Cardiac muscle cell (in vitro differentiated cells and primary cell): ENCODE measurements around the gene SHISA9. TPM values are rescaled to one million over a fixed set of nuclear protein-coding genes. Genes with fewer than 3 reads are reported as not detected.
A peak's percentile ranks its signal among the peaks of the same experiment; 100 is the strongest.

Experiments
- DNase-seq, 2 donors: peaks; one replicate each; pipeline versions ENCODE4 v3.0.0 to v3.0.0-alpha.2; 2010 to 2017; ENCODE audit warnings: low read depth in 1 of 2, low spot score in 1 of 2
- H3K27ac ChIP-seq: fragments of 200-600 bp; sonication (generic); 2 replicates; pipeline ENCODE4 v1.5.1; 2016
- H3K27me3 ChIP-seq: fragments of 200-600 bp; sonication (generic); 2 replicates; pipeline ENCODE4 v1.6.0; 2016; ENCODE audit warnings: control low read depth
- H3K36me3 ChIP-seq: fragments of 200-600 bp; sonication (generic); 2 replicates; pipeline ENCODE4 v1.5.1; 2016; ENCODE audit warnings: control low read depth
- H3K4me1 ChIP-seq: fragments of 200-600 bp; sonication (generic); 2 replicates; pipeline ENCODE4 v1.8.1; 2017; ENCODE audit warnings: low read depth, mild to moderate bottlenecking, mixed run types
- H3K4me3 ChIP-seq: fragments of 200-600 bp; sonication (generic); 2 replicates; pipeline ENCODE4 v1.5.1; 2016; ENCODE audit warnings: mild to moderate bottlenecking
- H3K9me3 ChIP-seq: fragments of 200-600 bp; sonication (generic); 2 replicates; pipeline ENCODE4 v1.5.1; 2017; ENCODE audit warnings: low read depth, mild to moderate bottlenecking, control low read depth
- polyA plus RNA-seq: library from polyadenylated mRNA; unstranded; fragments of >200 nt; fragmentation: Nextera tagmentation; extraction: Ambion mirVana; gene quantifications from 2 replicates; pipeline ENCODE4 v1.2.1, GENCODE V29; 2016
- total RNA-seq: library from RNA; depleted of rRNA; stranded (reverse); fragments of >200 nt; gene quantifications from 2 replicates; pipeline ENCODE4 v1.2.3, GENCODE V29; 2016
- TF ChIP-seq, protein P1 (sequence below): IDR thresholded peaks from 2 replicates; pipeline ENCODE4 v1.5.1; 2012; ENCODE audit warnings: low read depth, mild to moderate bottlenecking, low read length

Gene SHISA9
- total and polyA plus RNA-seq, 2 experiments from 2014 or later = 0.03 TPM; not detected in 1

DNA sequence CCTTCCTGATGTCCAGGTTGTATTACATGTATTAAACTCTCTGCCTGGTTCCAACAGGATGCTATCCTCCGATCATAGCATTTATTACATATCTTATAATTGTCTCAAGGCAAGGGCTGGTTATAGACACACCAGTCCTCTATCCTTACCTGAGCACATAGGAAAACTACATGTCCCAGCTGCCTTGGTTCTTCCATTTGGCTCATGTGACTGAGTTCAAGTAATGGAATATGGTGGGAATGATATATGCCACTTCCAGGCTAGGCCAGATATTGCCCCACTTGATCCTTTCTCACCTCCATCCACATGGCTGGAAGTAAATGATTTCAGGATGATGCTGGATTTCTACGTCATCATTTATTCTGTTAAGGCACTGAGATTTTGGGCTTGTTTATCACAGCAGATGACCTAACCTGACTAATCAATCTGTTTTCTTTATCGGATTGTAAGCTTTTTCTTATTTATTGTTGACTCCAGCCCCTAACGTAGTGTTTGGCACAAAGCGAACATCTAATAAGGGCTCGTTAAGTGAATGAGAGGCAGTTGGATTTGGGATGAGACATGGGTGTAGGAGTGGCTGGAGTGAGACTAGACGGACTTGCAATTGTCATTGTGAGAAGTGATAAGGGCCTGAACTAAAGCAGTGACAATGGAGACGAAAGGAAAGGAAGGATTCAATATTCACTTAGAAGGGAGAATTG is 8.2 kb upstream of the SHISA9 start:
- no peak for DNase-seq
- H3K9me3 ChIP-seq = no peaks in the 10 kb centered on the region
- TF ChIP-seq, protein P1, sequence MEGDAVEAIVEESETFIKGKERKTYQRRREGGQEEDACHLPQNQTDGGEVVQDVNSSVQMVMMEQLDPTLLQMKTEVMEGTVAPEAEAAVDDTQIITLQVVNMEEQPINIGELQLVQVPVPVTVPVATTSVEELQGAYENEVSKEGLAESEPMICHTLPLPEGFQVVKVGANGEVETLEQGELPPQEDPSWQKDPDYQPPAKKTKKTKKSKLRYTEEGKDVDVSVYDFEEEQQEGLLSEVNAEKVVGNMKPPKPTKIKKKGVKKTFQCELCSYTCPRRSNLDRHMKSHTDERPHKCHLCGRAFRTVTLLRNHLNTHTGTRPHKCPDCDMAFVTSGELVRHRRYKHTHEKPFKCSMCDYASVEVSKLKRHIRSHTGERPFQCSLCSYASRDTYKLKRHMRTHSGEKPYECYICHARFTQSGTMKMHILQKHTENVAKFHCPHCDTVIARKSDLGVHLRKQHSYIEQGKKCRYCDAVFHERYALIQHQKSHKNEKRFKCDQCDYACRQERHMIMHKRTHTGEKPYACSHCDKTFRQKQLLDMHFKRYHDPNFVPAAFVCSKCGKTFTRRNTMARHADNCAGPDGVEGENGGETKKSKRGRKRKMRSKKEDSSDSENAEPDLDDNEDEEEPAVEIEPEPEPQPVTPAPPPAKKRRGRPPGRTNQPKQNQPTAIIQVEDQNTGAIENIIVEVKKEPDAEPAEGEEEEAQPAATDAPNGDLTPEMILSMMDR = no peak
- no peaks in the 10 kb centered on the region for H3K36me3 ChIP-seq
- H3K27me3 ChIP-seq = peaks cover 5% of the 10 kb centered on the region
- H3K27ac ChIP-seq = no peak overlapping the region
- no peak overlapping the region for H3K4me3 ChIP-seq
- H3K4me1 ChIP-seq = no peaks in the 10 kb centered on the region

DNA sequence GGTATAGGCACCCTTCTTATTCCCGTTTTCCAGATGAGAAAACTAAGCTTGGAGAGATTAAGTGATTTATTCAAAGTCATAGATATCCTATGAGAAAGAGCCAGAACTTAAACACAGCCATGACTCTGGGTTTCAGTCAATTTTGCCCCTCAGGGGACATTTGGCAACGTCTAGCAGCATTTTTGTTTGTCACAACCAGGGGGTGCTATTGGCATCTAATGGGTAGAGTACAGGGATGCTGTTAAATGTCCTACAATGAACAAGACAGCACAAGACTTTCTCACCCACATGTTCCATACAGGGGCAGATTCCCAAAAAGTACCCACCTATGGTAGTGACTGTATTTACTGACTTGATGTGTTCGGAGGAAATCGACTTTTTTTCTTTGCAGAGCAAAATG is 4.8 kb upstream of the SHISA9 start:
- Histone ChIP-seq H3K27me3 (peaks cover 38% of the 10 kb centered on the region), H3K27ac (no peak overlapping the region), H3K36me3 (no peaks in the 10 kb centered on the region), H3K9me3 (no peaks in the 10 kb centered on the region), H3K4me3 (no peak overlapping the region), H3K4me1 (no peaks in the 10 kb centered on the region)
- TF ChIP-seq, protein P1 = no peak
- peak in 1 of 2 donors; percentile 67 for DNase-seq

DNA sequence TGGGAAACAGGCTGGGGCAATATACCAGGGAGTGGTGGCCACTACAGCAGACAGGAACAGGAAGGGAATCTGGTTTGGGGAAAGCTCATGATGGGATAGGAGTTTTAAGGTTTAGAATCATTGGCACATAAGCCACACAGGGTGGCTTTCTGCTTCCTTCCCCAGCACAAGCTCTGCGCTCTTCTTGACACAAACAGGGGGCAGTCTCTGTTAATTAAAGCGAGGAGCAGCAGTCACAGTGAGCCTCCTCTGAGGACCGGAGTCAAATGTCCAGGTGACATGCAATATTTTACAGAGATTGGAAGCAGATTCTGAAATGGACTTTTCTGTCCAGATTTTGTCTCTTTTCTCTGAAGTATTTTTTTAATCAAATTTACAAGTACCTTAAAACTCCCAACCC is 2.8 kb upstream of the SHISA9 start:
- TF ChIP-seq, protein P1 = no peak
- Histone ChIP-seq H3K9me3 (no peaks in the 10 kb centered on the region), H3K4me3 (no peak overlapping the region), H3K4me1 (peaks cover 5% of the 10 kb centered on the region), H3K27me3 (peaks cover 58% of the 10 kb centered on the region), H3K27ac (no peak overlapping the region), H3K36me3 (no peaks in the 10 kb centered on the region)
- no peak for DNase-seq

DNA sequence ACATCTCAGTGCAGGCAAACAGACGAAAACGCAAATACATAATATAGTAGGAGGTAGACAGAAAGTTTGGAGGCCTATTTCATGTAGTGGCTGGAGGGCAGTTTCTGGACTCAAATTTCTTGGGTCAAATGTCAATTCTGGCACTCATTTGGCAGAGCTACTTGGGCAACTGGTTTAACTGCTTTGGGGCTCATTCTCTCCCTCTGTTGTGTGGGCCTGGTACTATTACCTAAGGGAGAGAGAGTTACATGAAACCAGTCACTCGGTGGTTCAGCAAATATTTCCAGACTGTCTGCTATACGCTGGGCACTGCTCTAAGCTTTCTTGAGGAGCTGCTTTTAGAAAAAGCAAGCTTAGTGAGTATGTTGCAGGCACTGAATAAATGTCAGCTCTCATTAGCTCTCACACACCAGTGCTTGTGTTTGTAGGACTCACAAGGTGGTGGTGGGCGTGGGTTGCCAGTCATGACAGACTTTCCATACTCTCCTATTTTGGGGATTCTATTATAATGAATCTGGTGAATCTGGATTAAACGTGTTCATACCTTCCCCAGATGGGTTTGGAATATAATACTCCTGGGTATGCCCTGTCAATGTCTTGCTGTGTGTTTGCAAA is 1.8 kb upstream of the SHISA9 start:
- Histone ChIP-seq H3K36me3 (no peaks in the 10 kb centered on the region), H3K9me3 (no peaks in the 10 kb centered on the region), H3K27me3 (peaks cover 69% of the 10 kb centered on the region), H3K4me3 (no peak overlapping the region), H3K4me1 (peaks cover 6% of the 10 kb centered on the region), H3K27ac (no peak overlapping the region)
- DNase-seq = no peak
- TF ChIP-seq, protein P1 = no peak

- peaks cover 74% of the 10 kb centered on the region for H3K27me3 ChIP-seq
- no peak overlapping the region for H3K4me3 ChIP-seq
Observed at GRCh38 chr16:12900156-12900555, 1.2 kb upstream of the SHISA9 start.

More at GRCh38 chr16:12900156-12900555, 1.2 kb upstream of the SHISA9 start:
- Histone ChIP-seq H3K4me1 (peaks cover 6% of the 10 kb centered on the region), H3K36me3 (no peaks in the 10 kb centered on the region), H3K9me3 (no peaks in the 10 kb centered on the region), H3K27ac (no peak overlapping the region)
- no peak for DNase-seq
- TF ChIP-seq, protein P1 = no peak
